OCI-LY7 (cell line): ENCODE measurements around the gene STPG4. TPM values are rescaled to one million over a fixed set of nuclear protein-coding genes. Genes with fewer than 3 reads are reported as not detected.

ENCODE experiments used
- BruUV-seq: library from RNA; stranded (reverse); fragments of 400-500 nt; replicated peaks from 2 replicates; lab custom pipeline; 2021; lab: Mats Ljungman, UMichigan
- CTCF ChIA-PET: fragments of 300-600 bp; sonication (Branson Sonifier 250); formaldehyde crosslinking; loops from one replicate; lab custom pipeline; 2022; ENCODE audit warnings: antibody characterized with exemption; ENCODE audit not compliant: unreplicated experiment; lab: Charles Lee
- POLR2A ChIA-PET: fragments of 300-600 bp; sonication (Branson Sonifier 250); formaldehyde crosslinking; loops from one replicate; lab custom pipeline; 2022; ENCODE audit warnings: antibody characterized with exemption; lab: Charles Lee
- DNase-seq: peaks from one replicate; pipeline ENCODE4 v3.0.0-alpha.2; 2015; ENCODE audit warnings: low spot score
- H2AFZ ChIP-seq: fragments of 200-600 bp; sonication (generic), shearing (Covaris generic); 2 replicates; pipeline ENCODE4 v1.6.1; 2014; ENCODE audit warnings: mild to moderate bottlenecking, antibody characterized with exemption, low read length, moderate library complexity
- H3K27ac ChIP-seq: fragments of 200-600 bp; sonication (generic); 2 replicates; pipeline ENCODE4 v1.5.1; 2014; ENCODE audit warnings: mixed run types, low read depth, mild to moderate bottlenecking, moderate library complexity, low read length, inconsistent platforms; ENCODE audit not compliant: poor library complexity, severe bottlenecking
- H3K36me3 ChIP-seq: fragments of 200-600 bp; sonication (generic); 2 replicates; pipeline ENCODE4 v1.6.1; 2014; ENCODE audit warnings: mild to moderate bottlenecking, antibody characterized with exemption, low read length, moderate library complexity, mixed read lengths; ENCODE audit not compliant: insufficient read depth
- H3K4me1 ChIP-seq: fragments of 200-600 bp; sonication (generic); 2 replicates; pipeline ENCODE4 v1.5.1; 2014; ENCODE audit warnings: mild to moderate bottlenecking, low read length; ENCODE audit not compliant: insufficient read depth, poor library complexity, severe bottlenecking
- H3K4me2 ChIP-seq: fragments of 200-600 bp; sonication (generic); 2 replicates; pipeline ENCODE4 v1.6.1; 2014; ENCODE audit warnings: mild to moderate bottlenecking, low read length
- H3K4me3 ChIP-seq: fragments of 200-600 bp; sonication (generic); 2 replicates; pipeline ENCODE4 v1.5.1; 2014; ENCODE audit warnings: mild to moderate bottlenecking, low read depth, low read length; ENCODE audit not compliant: poor library complexity, severe bottlenecking
- H3K79me2 ChIP-seq: fragments of 200-600 bp; sonication (generic); 2 replicates; pipeline ENCODE4 v1.6.1; 2016; ENCODE audit warnings: low read depth, mild to moderate bottlenecking, low read length, moderate library complexity, mixed read lengths; ENCODE audit not compliant: insufficient read depth
- H3K9me2 ChIP-seq: fragments of 200-600 bp; sonication (generic); 2 replicates; pipeline ENCODE4 v1.6.1; 2016; ENCODE audit warnings: mild to moderate bottlenecking, low read length, mixed read lengths; ENCODE audit not compliant: insufficient read depth
- H3K9me3 ChIP-seq: fragments of 200-600 bp; sonication (generic); 2 replicates; pipeline ENCODE4 v1.6.1; 2014; ENCODE audit warnings: mild to moderate bottlenecking, mixed run types, low read length, mixed read lengths
- H4K20me1 ChIP-seq: fragments of 200-600 bp; sonication (generic); 2 replicates; pipeline ENCODE4 v1.6.1; 2014; ENCODE audit warnings: mild to moderate bottlenecking, antibody characterized with exemption, low read length, moderate library complexity, mixed read lengths; ENCODE audit not compliant: insufficient read depth
- CTCF ChIP-seq: fragments of 200-600 bp; sonication (generic); conservative IDR thresholded peaks from 2 replicates; pipeline ENCODE4 v1.5.1; 2014; ENCODE audit warnings: mild to moderate bottlenecking, antibody characterized with exemption, low read length, moderate library complexity, mixed read lengths
- EZH2phosphoT487 ChIP-seq: fragments of 200-600 bp; sonication (generic); IDR thresholded peaks from 2 replicates; pipeline ENCODE4 v1.6.1; 2018; ENCODE audit warnings: low read depth, borderline replicate concordance, mild to moderate bottlenecking, mixed run types, antibody characterized with exemption, low read length, moderate library complexity, mixed read lengths
- intact Hi-C: fragments of 100-400 bp; cut with micrococcal nuclease; formaldehyde crosslinking; loops from one replicate; pipeline ENCODE4 v1.10.0; 2022; ENCODE audit not compliant: unreplicated experiment
- total RNA-seq, 2 experiments: library from RNA; depleted of rRNA in 1 of 2; stranded (reverse); fragments of >200 nt in 1 of 2; shearing (Covaris generic) in 1 of 2; gene quantifications; 2 replicates each; pipeline ENCODE4 v1.2.3, GENCODE V29; 2014 to 2022

Gene STPG4
- total RNA-seq, 2 experiments from 2014 or later = 0.68 TPM; not detected in 1

GRCh38 chr2:47056868-47057686 is 98.0 kb downstream of the STPG4 start:
- no TSS peak for BruUV-seq
- no peak overlapping the region for H2AFZ ChIP-seq
- no peaks in the 10 kb centered on the region for H3K79me2 ChIP-seq
- intact Hi-C loops = no loop called here
- ChIA-PET POLR2A (no interaction called here), CTCF (interaction anchor here (0.7 kb wide), 1 partner anchor 16 kb away, joined by 3 read pairs; no protein-coding TSS in a partner anchor)
- no peak overlapping the region for H3K4me3 ChIP-seq
- DNase-seq = no peak
- H3K4me2 ChIP-seq = no peak overlapping the region
- no peaks in the 10 kb centered on the region for H3K4me1 ChIP-seq
- H3K9me3 ChIP-seq = no peaks in the 10 kb centered on the region
- H3K36me3 ChIP-seq = peaks cover 52% of the 10 kb centered on the region
- no peaks in the 10 kb centered on the region for H4K20me1 ChIP-seq
- no peaks in the 10 kb centered on the region for H3K9me2 ChIP-seq
- H3K27ac ChIP-seq = no peak overlapping the region
- TF ChIP-seq CTCF = no peak
- no peak for TF ChIP-seq EZH2phosphoT487

DNA sequence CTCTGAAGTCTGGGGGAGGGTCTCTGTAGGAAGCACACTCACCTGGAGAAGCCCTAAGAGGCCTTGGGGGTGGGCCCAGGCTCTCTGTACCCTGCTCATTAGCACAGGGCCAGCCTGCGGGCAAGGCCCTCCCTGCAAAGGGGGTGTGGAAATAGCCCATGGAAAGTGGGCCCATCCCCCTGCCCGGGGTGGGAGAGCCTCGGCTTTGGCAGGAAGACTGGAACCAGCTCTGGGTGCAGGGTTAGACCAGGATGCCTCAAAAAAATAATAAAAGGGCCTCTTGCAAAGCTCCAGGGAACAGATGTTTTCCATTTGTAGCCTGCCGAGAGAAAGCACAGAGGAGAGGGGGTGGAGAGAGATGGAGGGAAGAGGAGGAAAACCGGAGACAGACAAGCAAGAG is 98.7 kb downstream of the STPG4 start:
- POLR2A ChIA-PET = interaction anchor here (0.5 kb wide), 1 partner anchor 356 kb away, joined by 3 read pairs; no protein-coding TSS in a partner anchor
- intact Hi-C loops = no loop called here

More for the DNA sequence above, 98.7 kb downstream of the STPG4 start:
- H3K4me1 ChIP-seq = no peaks in the 10 kb centered on the region
- TF ChIP-seq CTCF (no peak), EZH2phosphoT487 (no peak)
- CTCF ChIA-PET = no interaction called here
- no peaks in the 10 kb centered on the region for H3K9me2 ChIP-seq
- peaks cover 52% of the 10 kb centered on the region for H3K36me3 ChIP-seq
- H4K20me1 ChIP-seq = no peaks in the 10 kb centered on the region
- no peak for DNase-seq
- no peak overlapping the region for H3K27ac ChIP-seq
- H3K9me3 ChIP-seq = no peaks in the 10 kb centered on the region
- H3K79me2 ChIP-seq = no peaks in the 10 kb centered on the region
- H3K4me2 ChIP-seq = no peak overlapping the region
- no TSS peak for BruUV-seq
- H2AFZ ChIP-seq = no peak overlapping the region
- no peak overlapping the region for H3K4me3 ChIP-seq
